Measurements from ENCODE around the gene NUMA1.

The NUMA1 gene

GRCh38 chr11:72069787-72070251, 10.5 kb downstream of the NUMA1 start:
- H3F3A ChIP-seq (ENCODE audit: control insufficient read depth, insufficient read depth) = no peaks in the 10 kb centered on the region
- peaks cover 35% of the 10 kb centered on the region for H3K4me1 ChIP-seq (ENCODE audit: control insufficient read depth, low read length)
- H3K9me2 ChIP-seq (replicated peaks; ENCODE audit: control insufficient read depth, low read length) = no peaks in the 10 kb centered on the region
- H3K9me3 ChIP-seq (ENCODE audit: control insufficient read depth, insufficient read depth, low read length) = no peaks in the 10 kb centered on the region
- no peak overlapping the region for H3K27ac ChIP-seq (ENCODE audit: low read depth, low read length)
- peaks cover 54% of the 10 kb centered on the region for H3K36me3 ChIP-seq (ENCODE audit: control insufficient read depth, low read length)
- H3K4me3 ChIP-seq (ENCODE audit: low read length) = no peak overlapping the region
- H3K4me2 ChIP-seq (ENCODE audit: low read length) = peak overlapping the region; percentile 23; the same call in 1 of the 2 replicates
- peaks cover 13% of the 10 kb centered on the region; the same call in 1 of the 2 replicates for H4K20me1 ChIP-seq (ENCODE audit: control insufficient read depth, insufficient read depth, low read depth, low read length)
- TF ChIP-seq, protein P1, sequence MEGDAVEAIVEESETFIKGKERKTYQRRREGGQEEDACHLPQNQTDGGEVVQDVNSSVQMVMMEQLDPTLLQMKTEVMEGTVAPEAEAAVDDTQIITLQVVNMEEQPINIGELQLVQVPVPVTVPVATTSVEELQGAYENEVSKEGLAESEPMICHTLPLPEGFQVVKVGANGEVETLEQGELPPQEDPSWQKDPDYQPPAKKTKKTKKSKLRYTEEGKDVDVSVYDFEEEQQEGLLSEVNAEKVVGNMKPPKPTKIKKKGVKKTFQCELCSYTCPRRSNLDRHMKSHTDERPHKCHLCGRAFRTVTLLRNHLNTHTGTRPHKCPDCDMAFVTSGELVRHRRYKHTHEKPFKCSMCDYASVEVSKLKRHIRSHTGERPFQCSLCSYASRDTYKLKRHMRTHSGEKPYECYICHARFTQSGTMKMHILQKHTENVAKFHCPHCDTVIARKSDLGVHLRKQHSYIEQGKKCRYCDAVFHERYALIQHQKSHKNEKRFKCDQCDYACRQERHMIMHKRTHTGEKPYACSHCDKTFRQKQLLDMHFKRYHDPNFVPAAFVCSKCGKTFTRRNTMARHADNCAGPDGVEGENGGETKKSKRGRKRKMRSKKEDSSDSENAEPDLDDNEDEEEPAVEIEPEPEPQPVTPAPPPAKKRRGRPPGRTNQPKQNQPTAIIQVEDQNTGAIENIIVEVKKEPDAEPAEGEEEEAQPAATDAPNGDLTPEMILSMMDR (IDR thresholded peaks at IDR 0.05; ENCODE audit: low read depth, low read length, poor library complexity, severe bottlenecking) = no peak
- no peak for TF ChIP-seq EZH2phosphoT487 (IDR thresholded peaks at IDR 0.05; ENCODE audit: borderline replicate concordance, low read length)
- H3K27me3 ChIP-seq (ENCODE audit: control insufficient read depth, low read length) = no peaks in the 10 kb centered on the region
- peaks cover 90% of the 10 kb centered on the region for H3K79me2 ChIP-seq (ENCODE audit: control insufficient read depth, low read length)

DNA sequence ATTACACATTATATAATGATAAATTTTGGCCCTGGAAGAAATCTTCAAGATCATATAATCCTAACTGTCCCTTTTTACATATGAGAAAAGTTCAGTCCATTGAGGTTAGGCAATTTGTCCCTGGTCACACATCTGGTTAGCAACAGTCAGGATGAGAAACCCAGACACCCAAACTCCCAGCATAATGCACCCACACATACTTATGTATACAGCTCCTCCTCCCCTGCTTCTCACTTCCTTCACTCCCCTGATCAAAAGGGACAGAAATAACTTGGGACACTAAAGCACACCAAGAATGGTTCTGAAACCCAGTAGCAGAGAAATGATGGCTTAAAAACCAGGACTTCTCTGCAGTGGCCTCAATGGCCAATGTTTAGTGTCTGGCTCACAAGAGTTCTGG, 11.1 kb downstream of the NUMA1 start:
- Histone ChIP-seq H3F3A (ENCODE audit: control insufficient read depth, insufficient read depth) (no peaks in the 10 kb centered on the region), H3K27ac (ENCODE audit: low read depth, low read length) (no peak overlapping the region), H3K4me3 (ENCODE audit: low read length) (no peak overlapping the region), H3K27me3 (ENCODE audit: control insufficient read depth, low read length) (no peaks in the 10 kb centered on the region), H3K4me2 (ENCODE audit: low read length) (no peak overlapping the region), H3K9me3 (ENCODE audit: control insufficient read depth, insufficient read depth, low read length) (no peaks in the 10 kb centered on the region), H3K36me3 (ENCODE audit: control insufficient read depth, low read length) (peaks cover 54% of the 10 kb centered on the region), H3K9me2 (replicated peaks; ENCODE audit: control insufficient read depth, low read length) (no peaks in the 10 kb centered on the region), H3K4me1 (ENCODE audit: control insufficient read depth, low read length) (peaks cover 35% of the 10 kb centered on the region), H4K20me1 (ENCODE audit: control insufficient read depth, insufficient read depth, low read depth, low read length) (peaks cover 13% of the 10 kb centered on the region; the same call in 1 of the 2 replicates), H3K79me2 (ENCODE audit: control insufficient read depth, low read length) (peaks cover 85% of the 10 kb centered on the region)
- TF ChIP-seq, protein P1 (IDR thresholded peaks at IDR 0.05; ENCODE audit: low read depth, low read length, poor library complexity, severe bottlenecking) = no peak
- TF ChIP-seq EZH2phosphoT487 (IDR thresholded peaks at IDR 0.05; ENCODE audit: borderline replicate concordance, low read length) = no peak

DNA sequence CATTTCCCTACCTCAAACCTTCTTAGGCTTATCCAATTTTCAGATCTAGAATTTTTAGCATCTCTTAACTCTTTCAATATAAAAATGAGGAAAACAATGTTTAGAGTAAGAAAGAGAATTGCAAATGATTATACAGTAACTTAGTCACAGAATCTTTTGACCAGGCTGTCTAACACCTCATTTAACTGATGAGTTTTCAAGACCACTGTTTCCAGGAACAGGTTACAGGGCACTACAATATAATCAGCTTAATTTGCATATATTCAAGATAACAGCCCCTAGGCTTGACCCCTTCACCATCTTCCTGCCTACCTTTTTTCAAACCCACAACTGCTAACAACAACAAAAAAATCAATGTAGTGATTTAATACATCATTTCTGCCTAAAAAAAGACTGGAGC, 12.7 kb downstream of the NUMA1 start:
- TF ChIP-seq, protein P1 (IDR thresholded peaks at IDR 0.05; ENCODE audit: low read depth, low read length, poor library complexity, severe bottlenecking) = no peak
- no peak for TF ChIP-seq EZH2phosphoT487 (IDR thresholded peaks at IDR 0.05; ENCODE audit: borderline replicate concordance, low read length)
- Histone ChIP-seq H3K79me2 (ENCODE audit: control insufficient read depth, low read length) (peaks cover 72% of the 10 kb centered on the region), H3K36me3 (ENCODE audit: control insufficient read depth, low read length) (peaks cover 51% of the 10 kb centered on the region), H3K9me2 (replicated peaks; ENCODE audit: control insufficient read depth, low read length) (no peaks in the 10 kb centered on the region), H3K9me3 (ENCODE audit: control insufficient read depth, insufficient read depth, low read length) (no peaks in the 10 kb centered on the region), H3K4me2 (ENCODE audit: low read length) (no peak overlapping the region), H3K4me3 (ENCODE audit: low read length) (no peak overlapping the region), H3K27me3 (ENCODE audit: control insufficient read depth, low read length) (no peaks in the 10 kb centered on the region), H4K20me1 (ENCODE audit: control insufficient read depth, insufficient read depth, low read depth, low read length) (peaks cover 13% of the 10 kb centered on the region; the same call in 1 of the 2 replicates), H3F3A (ENCODE audit: control insufficient read depth, insufficient read depth) (peaks cover 3% of the 10 kb centered on the region; the same call in 1 of the 2 replicates), H3K27ac (ENCODE audit: low read depth, low read length) (no peak overlapping the region), H3K4me1 (ENCODE audit: control insufficient read depth, low read length) (peaks cover 36% of the 10 kb centered on the region)

Measured in DOHH2 (cell line).